ENCODE results near the gene TIE1.

TIE1 gene

GRCh38 chr1:43293896-43294760, 6.7 kb upstream of the TIE1 start:
- DNase-seq (ENCODE audit: low spot score) = peak; percentile 95

- no peak for DNase-seq (ENCODE audit: low spot score)
These were observed 6.0 kb upstream of the TIE1 start for GRCh38 chr1:43294761-43295160.

DNA sequence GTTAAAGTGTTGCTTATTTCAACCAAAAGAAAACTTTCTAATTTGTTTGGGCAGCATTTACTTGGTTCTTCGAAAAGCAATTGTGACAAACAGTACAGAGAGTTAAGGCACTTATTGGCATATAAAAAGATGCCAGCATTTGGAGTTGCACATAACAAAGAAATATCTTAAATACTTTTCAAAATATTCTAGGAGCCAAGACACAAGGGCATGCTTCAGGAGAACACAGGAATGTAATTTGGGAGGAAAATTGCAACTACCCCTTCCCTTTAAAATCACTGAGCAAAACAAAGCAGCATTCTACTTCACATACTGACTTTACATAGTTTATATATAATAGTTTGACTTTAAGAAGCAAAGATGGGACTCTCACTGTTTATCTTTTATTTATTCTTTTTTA, 4.6 kb upstream of the TIE1 start:
- DNase-seq (ENCODE audit: low spot score) = no peak

DNA sequence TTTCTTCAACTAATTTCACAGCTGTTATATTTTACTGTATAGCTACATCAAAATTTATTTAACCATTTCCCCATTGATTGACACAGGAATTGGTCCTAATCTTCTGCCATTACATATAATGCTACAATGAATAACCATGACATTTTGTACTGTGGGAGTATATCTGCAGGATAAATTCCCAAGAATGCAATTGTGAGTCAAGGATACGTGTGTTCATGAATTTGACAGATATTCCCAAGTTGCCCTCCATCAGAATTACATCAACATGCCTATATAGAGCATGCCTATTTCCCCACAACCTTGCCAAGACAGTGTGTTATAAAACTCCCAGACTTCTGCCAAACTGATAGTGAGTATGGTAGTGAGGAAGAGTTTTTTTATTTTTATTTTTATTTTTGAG, 2.7 kb upstream of the TIE1 start:
- no peak for DNase-seq (ENCODE audit: low spot score)

DNA sequence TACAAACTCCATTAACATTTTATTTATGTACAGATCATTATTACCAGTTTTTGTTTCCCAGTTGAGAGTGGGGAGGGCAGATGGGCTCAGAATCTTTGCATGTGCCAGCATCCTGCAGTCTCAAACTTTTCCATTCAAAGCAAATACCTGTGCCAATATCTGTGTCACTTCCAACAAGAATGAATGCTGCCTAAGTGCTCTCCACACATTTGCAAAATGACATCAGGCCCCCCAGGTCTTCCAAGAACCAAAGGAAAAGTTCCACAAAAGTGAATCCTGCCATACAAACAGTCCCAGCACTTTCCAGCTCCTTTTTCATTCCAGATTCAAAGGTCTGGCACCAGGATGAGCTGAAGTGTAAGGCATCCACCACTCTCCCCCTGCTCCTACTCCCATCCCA, 1.7 kb upstream of the TIE1 start:
- DNase-seq (ENCODE audit: low spot score) = no peak

DNA sequence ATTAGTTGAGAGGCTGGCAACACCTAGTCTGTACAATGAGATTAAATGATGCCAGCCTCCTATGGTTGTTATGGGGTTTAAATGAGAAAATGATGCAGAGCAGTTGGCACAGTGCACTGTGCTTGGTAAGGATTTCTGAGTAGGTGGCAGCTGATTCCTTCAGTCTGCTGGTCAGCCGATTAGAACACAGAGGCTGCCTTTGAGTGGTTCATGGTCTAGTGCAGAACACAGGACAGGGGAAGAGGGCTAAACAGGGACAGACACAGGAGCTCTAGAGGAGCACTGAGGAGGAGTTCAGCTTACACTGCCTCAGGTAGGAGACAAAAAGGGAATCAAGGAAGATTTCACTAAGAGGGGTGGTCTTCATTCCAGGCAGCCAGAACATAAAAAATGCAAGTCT, 1.4 kb downstream of the TIE1 start:
- DNase-seq (ENCODE audit: low spot score) = peak; percentile 44

GRCh38 chr1:43302721-43303470, 2.1 kb downstream of the TIE1 start:
- no peak for DNase-seq (ENCODE audit: low spot score)

- no peak for DNase-seq (ENCODE audit: low spot score)
These were observed 2.9 kb downstream of the TIE1 start for GRCh38 chr1:43303471-43304313.

DNA sequence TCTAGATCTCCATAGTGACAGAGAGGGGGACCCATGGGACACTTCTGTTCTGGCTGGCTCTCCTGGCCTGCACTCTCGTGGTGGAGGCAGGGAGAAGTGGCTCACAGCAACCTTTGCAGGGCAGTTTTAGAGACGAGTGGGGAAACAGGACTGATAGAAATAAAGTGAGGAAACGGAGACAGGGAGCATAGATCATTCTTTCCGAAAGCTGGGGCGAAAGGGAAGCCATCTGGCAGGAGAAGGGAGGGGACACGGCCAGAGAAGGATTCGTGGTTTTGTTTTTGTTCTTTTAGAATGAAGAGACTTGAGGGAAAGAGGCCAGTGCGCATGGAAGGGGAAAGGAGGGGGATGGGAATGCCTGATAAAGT, 3.5 kb downstream of the TIE1 start:
- DNase-seq (ENCODE audit: low spot score) = no peak

GRCh38 chr1:43304771-43305300, 4.1 kb downstream of the TIE1 start:
- DNase-seq (ENCODE audit: low spot score) = no peak

DNA sequence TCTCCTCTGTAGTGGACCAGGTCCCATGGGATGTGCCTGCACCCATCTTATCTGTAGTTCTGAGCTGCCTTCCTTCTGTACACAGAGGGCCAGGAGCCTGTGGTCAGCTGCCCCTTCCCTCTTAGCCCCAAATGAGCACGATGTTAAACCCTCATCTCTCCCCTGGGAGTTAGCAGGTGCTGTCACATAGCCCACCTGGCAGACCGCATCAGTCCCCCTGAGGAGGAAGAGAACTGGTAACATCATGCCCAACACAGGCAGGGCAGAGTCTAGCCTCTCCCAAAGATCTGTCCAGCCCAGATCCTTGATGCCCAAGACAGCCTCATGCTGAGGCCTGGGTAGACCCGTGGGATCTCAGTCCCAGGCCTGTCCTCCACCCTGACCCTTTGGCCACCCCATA, 4.7 kb downstream of the TIE1 start:
- DNase-seq (ENCODE audit: low spot score) = no peak

- DNase-seq (ENCODE audit: low spot score) = no peak
These were observed 5.3 kb downstream of the TIE1 start for GRCh38 chr1:43305926-43306687.

- no peak for DNase-seq (ENCODE audit: low spot score)
These were observed 6.1 kb downstream of the TIE1 start for GRCh38 chr1:43306688-43307457.

DNA sequence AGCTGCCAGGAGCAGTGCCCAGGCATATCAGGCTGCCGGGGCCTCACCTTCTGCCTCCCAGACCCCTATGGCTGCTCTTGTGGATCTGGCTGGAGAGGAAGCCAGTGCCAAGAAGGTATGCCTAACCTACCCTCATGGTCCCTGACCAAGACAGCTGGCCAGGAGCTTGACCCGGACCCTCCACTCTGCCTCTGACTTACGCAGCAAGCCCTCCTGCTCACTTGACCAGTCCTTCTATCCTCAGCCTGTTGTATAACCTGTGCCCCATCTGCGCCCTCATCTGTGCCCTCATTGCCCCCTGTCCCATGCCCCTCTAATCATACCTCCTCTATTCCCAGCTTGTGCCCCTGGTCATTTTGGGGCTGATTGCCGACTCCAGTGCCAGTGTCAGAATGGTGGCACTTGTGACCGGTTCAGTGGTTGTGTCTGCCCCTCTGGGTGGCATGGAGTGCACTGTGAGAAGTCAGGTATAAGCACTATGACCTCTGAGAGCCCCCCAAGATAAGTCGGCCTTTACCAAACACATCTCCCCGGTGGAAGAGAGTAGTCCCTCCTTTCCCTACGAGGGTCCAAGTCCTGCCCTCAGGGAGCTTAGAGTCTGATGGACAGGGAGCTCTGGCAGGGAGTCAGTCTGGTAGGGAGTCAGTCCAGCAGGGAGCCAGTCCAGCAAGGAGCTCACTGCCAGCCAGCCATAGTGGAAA, 6.8 kb downstream of the TIE1 start:
- no peak for DNase-seq (ENCODE audit: low spot score)

DNA sequence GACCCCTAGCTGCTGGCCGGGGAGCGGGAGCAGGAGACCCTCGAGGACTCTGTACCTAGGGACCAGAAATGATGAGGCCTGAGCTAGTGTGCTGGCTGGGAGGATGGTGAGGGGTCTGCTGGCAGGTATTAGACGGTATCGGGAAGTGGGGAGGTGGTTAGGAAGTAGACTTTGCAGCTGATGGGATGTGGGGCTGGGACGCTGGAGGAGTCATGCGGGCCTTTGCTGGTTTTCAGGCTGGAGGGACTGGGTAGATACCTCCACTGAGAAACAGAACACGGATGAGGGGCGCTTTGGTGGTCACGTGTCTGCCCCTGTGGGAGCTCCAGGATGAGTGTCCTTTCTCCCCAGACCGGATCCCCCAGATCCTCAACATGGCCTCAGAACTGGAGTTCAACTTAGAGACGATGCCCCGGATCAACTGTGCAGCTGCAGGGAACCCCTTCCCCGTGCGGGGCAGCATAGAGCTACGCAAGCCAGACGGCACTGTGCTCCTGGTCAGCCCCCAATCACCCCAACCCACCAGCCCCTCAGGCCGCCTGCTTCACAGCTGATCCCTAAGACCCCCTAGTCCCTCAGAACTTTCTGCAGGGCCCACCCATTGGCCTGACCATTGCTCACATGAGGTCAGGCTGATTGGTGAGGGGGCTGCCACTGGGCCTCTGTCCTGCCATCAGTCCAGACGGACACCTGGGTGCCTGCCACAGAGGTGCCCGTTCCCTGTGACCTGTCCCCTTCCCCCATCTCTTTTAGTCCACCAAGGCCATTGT, 8.0 kb downstream of the TIE1 start:
- DNase-seq (ENCODE audit: low spot score) = no peak

DNA sequence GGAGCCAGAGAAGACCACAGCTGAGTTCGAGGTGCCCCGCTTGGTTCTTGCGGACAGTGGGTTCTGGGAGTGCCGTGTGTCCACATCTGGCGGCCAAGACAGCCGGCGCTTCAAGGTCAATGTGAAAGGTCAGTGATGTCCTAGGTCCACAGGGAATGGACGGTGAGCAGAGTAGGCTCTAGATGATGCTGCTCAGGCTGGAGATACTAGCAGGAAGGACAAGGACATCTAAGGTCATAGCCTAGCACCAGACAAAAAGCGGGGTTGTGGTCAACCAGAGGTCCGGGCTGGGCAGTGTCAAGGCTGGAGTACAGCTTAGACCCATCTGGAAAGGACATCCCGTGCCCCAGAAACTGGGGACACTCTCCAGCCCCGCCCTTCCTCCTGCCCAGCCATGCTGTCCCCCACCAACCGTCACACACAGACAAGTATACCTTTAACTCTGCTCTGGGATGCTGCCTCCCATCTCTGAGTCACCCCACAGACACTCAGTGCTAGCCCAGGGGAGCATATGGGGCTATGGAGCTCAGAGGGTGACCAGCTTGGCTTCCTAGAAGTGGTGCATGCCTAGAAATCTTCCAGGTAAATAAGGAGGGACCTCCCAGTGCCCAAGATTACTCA, 8.7 kb downstream of the TIE1 start:
- no peak for DNase-seq (ENCODE audit: low spot score)

GRCh38 chr1:43311521-43311920, 10.7 kb downstream of the TIE1 start:
- DNase-seq (ENCODE audit: low spot score) = no peak

DNA sequence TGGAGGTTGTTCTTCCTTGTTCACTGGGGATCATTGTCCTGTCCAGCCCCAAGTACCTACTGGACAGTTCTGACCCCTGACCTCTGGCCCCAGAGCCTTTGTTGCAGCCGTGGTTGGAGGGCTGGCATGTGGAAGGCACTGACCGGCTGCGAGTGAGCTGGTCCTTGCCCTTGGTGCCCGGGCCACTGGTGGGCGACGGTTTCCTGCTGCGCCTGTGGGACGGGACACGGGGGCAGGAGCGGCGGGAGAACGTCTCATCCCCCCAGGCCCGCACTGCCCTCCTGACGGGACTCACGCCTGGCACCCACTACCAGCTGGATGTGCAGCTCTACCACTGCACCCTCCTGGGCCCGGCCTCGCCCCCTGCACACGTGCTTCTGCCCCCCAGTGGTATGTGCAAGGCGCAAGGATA, 11.4 kb downstream of the TIE1 start:
- no peak for DNase-seq (ENCODE audit: low spot score)
